Endothelial cell (in vitro differentiated cells): ENCODE data around the gene ITSN2. TPM values are rescaled to one million over a fixed set of nuclear protein-coding genes. Genes with fewer than 3 reads are reported as not detected.
A peak's percentile ranks its signal among the peaks of the same experiment; 100 is the strongest.
"Not testable (repeated sequence)": the region's sequence is repeated elsewhere in the genome, so short reads cannot be mapped to it uniquely, and the experiment has no call there.

Source experiments
- DNase-seq: peaks from one replicate; pipeline ENCODE4 v3.0.0; 2021; ENCODE audit warnings: low spot score
- H3K27ac Mint-ChIP-seq: one replicate; pipeline ENCODE4 v1.8.0; 2021; ENCODE audit warnings: mixed read lengths, inconsistent platforms; ENCODE audit not compliant: unreplicated experiment
- H3K27me3 Mint-ChIP-seq: one replicate; pipeline ENCODE4 v1.8.0; 2021; ENCODE audit warnings: mild to moderate bottlenecking, moderate library complexity, mixed read lengths, inconsistent platforms; ENCODE audit not compliant: unreplicated experiment
- H3K36me3 Mint-ChIP-seq: one replicate; pipeline ENCODE4 v1.8.0; 2021; ENCODE audit warnings: mild to moderate bottlenecking, low read depth, mixed read lengths, inconsistent platforms; ENCODE audit not compliant: unreplicated experiment
- H3K4me1 Mint-ChIP-seq: one replicate; pipeline ENCODE4 v1.8.0; 2021; ENCODE audit warnings: mild to moderate bottlenecking, mixed read lengths, inconsistent platforms; ENCODE audit not compliant: unreplicated experiment
- H3K4me3 Mint-ChIP-seq: one replicate; pipeline ENCODE4 v1.8.0; 2021; ENCODE audit warnings: mild to moderate bottlenecking, mixed read lengths, inconsistent platforms; ENCODE audit not compliant: unreplicated experiment
- H3K9me3 Mint-ChIP-seq: one replicate; pipeline ENCODE4 v1.8.0; 2021; ENCODE audit warnings: mixed read lengths, inconsistent platforms; ENCODE audit not compliant: unreplicated experiment
- CTCF ChIP-seq: fragments of 200-600 bp; sonication (generic); IDR thresholded peaks from one replicate; pipeline ENCODE4 v1.5.0; 2021; ENCODE audit warnings: antibody characterized with exemption; ENCODE audit not compliant: unreplicated experiment
- total RNA-seq: library from RNA; stranded (reverse); fragmentation: NEBNext Ultra II Directional; extraction: Animal tissue kit (Norgen Biotek cat#: 25700); gene quantifications from one replicate; pipeline ENCODE4 v1.2.1, GENCODE V29; 2021; ENCODE audit not compliant: unreplicated experiment

ITSN2 gene
- total RNA-seq, 1 donor from 2014 or later, result 73.3 TPM

- H3K27me3 Mint-ChIP-seq, result peaks cover 12% of the 10 kb centered on the region
- TF ChIP-seq CTCF, result no peak
- H3K4me3 Mint-ChIP-seq, result no peak overlapping the region
- DNase-seq, result no peak
- no peaks in the 10 kb centered on the region for H3K9me3 Mint-ChIP-seq
- peaks cover 12% of the 10 kb centered on the region for H3K4me1 Mint-ChIP-seq
- no peak overlapping the region for H3K27ac Mint-ChIP-seq
- no peaks in the 10 kb centered on the region for H3K36me3 Mint-ChIP-seq
Observed at GRCh38 chr2:24363301-24363700, 3.0 kb upstream of the ITSN2 start.

- no peak for TF ChIP-seq CTCF
- Mint-ChIP-seq H3K4me1 (peaks cover 12% of the 10 kb centered on the region), H3K27ac (no peak overlapping the region), H3K36me3 (no peaks in the 10 kb centered on the region), H3K9me3 (no peaks in the 10 kb centered on the region), H3K27me3 (peaks cover 12% of the 10 kb centered on the region), H3K4me3 (peak overlapping the region; percentile 44)
- DNase-seq, result no peak
Observed at GRCh38 chr2:24362253-24362652, 1.9 kb upstream of the ITSN2 start.

GRCh38 chr2:24360963-24361330, 611 bp upstream of the ITSN2 start:
- peaks cover 12% of the 10 kb centered on the region for H3K4me1 Mint-ChIP-seq
- peak overlapping the region; percentile 84 for H3K27ac Mint-ChIP-seq
- DNase-seq, result no peak
- TF ChIP-seq CTCF, result no peak
- no peaks in the 10 kb centered on the region for H3K9me3 Mint-ChIP-seq
- H3K4me3 Mint-ChIP-seq, result peak overlapping the region; percentile 92
- H3K27me3 Mint-ChIP-seq, result peaks cover 12% of the 10 kb centered on the region
- no peaks in the 10 kb centered on the region for H3K36me3 Mint-ChIP-seq

GRCh38 chr2:24359129-24360049, 947 bp downstream of the ITSN2 start:
- Mint-ChIP-seq H3K27ac (peak overlapping the region; percentile 82), H3K27me3 (peaks cover 14% of the 10 kb centered on the region), H3K4me1 (peaks cover 18% of the 10 kb centered on the region), H3K4me3 (peak overlapping the region; percentile 94), H3K36me3 (no peaks in the 10 kb centered on the region), H3K9me3 (no peaks in the 10 kb centered on the region)
- no peak for TF ChIP-seq CTCF
- peak; percentile 44 for DNase-seq

GRCh38 chr2:24357767-24358166, 2.6 kb downstream of the ITSN2 start:
- not testable (repeated sequence) for H3K36me3 Mint-ChIP-seq, DNase-seq, H3K9me3 Mint-ChIP-seq, H3K27ac Mint-ChIP-seq, H3K4me3 Mint-ChIP-seq
- H3K4me1 Mint-ChIP-seq, result peaks cover 28% of the 10 kb centered on the region
- H3K27me3 Mint-ChIP-seq, result peaks cover 14% of the 10 kb centered on the region

- H3K36me3 Mint-ChIP-seq, H3K27ac Mint-ChIP-seq, DNase-seq, H3K9me3 Mint-ChIP-seq: not testable (repeated sequence)
- peaks cover 33% of the 10 kb centered on the region for H3K4me1 Mint-ChIP-seq
- H3K4me3 Mint-ChIP-seq, result peak overlapping the region; percentile 49
- H3K27me3 Mint-ChIP-seq, result peaks cover 12% of the 10 kb centered on the region
Observed at GRCh38 chr2:24357115-24357514, 3.2 kb downstream of the ITSN2 start.
